Measurements from ENCODE around the gene MATCAP1.

MATCAP1 gene

DNA sequence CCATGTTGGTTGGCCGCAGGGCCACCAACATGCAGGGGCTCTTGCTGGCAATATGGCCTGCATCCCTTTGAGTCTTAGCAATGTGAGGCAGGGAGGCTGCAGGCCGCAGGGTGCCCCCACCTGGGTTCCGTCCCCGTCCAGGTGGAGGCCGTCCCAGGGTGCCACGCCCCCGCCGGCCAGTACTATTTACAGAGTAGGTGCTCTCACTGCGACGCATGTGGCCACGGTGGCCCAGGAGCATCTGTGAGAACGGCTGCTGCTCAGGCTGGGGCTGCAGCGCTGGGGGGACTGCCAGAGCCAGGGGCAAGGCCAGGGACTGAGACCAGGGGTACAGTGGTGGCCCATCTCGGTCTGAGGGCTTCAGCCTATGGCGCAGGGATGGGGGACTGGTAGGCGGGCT is 3.6 kb downstream of the MATCAP1 start:
- no peak for DNase-seq
- Mint-ChIP-seq H3K4me1 (ENCODE audit: low read depth in 2 of 2) (peaks cover 11 to 17% of the 10 kb centered on the region in 2 donors), H3K4me3 (no peak overlapping the region), H3K36me3 (ENCODE audit: insufficient read depth) (peaks cover 2% of the 10 kb centered on the region), H3K27ac (no peak overlapping the region), H3K27me3 (no peaks in the 10 kb centered on the region), H3K9me3 (no peaks in the 10 kb centered on the region)
- no peak for ATAC-seq (replicated peaks)

DNA sequence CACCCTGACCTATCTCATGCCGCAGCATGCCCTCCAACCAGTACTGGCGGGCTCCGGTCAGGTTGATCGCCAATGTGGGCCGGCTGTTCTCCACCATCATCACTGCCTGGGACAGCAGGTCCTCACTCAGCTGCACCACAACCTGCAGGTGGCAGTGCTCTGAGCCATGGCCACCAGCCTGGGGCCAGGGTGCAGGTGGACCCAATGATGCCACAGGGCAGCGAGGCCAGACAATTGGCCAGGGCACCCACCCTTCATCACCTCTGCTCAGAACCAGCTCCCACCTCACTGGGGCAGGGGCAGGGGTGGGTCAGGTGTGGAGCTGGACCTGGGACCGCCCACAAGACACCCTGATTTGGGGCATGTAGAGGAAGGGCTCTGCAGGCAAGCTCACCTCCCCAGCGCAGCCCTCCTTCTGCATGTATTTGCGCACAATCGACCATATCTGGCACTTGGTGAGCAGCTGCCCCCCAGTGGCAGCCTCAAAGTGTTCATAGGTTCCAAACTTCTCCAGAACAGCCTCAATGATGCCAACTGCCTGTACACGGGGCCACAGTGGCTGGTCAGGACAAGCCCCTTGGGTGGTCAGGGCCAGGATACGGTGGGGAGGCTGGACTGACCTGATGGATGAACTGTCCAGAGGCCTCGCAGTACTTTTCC is 4.2 kb downstream of the MATCAP1 start:
- no peak for DNase-seq
- H3K9me3 Mint-ChIP-seq = no peaks in the 10 kb centered on the region

DNA sequence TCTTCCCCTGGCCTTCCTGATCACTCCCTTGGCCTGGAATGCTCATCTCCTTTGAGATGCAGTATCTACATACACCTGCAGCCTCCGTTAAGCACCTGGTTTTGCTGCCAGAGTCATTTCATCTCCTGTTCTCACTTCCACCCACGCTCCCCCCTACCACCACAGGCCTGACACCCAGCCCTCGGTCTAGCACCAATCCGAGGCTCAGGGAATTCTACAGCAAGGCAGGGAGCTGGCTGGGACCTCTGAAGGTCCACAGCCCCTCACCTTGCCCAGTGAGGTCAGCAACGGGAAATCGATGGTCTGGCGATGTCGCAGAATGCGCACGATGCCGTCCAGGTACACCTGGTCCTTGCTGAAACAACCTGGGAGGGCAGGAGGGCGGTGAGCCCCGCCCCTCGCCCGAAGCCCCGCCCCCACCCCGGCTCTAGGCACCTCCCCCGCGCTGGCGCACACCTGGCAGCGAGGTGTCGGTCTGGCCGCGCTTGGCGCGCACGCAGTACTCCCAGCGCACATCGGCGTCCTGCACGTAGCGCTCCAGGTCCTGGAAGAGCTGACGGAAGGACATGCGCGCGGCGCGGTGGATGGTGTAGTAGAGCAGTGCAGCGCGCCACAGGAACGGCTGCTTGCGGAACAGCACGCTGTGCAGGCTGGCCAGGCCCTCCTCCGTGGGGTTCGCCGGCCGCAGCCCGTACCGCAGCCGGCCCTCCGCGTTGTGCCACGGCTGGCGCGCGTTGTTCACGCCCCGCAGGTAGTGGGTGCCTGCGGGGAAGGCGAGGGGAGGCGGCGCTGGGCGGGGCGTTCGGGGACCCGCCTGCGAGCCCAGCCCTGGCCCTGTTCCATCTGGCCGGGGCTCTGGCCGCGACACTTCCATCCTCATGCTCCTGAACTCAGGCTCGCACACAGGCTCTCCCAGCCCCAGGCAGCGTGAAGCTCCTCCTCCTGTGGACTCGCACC is 5.7 kb downstream of the MATCAP1 start:
- peak overlapping the region; percentile 26 to 61 for H3K4me3 Mint-ChIP-seq
- no peak overlapping the region for H3K27ac Mint-ChIP-seq
- peak in 2 of 3 experiments; percentile 44 to 50 for DNase-seq
- H3K9me3 Mint-ChIP-seq = no peaks in the 10 kb centered on the region
- H3K36me3 Mint-ChIP-seq (ENCODE audit: insufficient read depth) = no peaks in the 10 kb centered on the region
- peaks cover 22 to 24% of the 10 kb centered on the region in 2 donors for H3K4me1 Mint-ChIP-seq (ENCODE audit: low read depth in 2 of 2)
- H3K27me3 Mint-ChIP-seq = no peaks in the 10 kb centered on the region
- peak; percentile 62 for ATAC-seq (replicated peaks)

More for the DNA sequence above, 4.2 kb downstream of the MATCAP1 start:
- no peak overlapping the region for H3K4me3 Mint-ChIP-seq
- no peak for ATAC-seq (replicated peaks)
- no peaks in the 10 kb centered on the region for H3K27me3 Mint-ChIP-seq
- peaks cover 10 to 12% of the 10 kb centered on the region in 2 donors for H3K4me1 Mint-ChIP-seq (ENCODE audit: low read depth in 2 of 2)
- H3K36me3 Mint-ChIP-seq (ENCODE audit: insufficient read depth) = no peaks in the 10 kb centered on the region
- H3K27ac Mint-ChIP-seq = no peak overlapping the region

DNA sequence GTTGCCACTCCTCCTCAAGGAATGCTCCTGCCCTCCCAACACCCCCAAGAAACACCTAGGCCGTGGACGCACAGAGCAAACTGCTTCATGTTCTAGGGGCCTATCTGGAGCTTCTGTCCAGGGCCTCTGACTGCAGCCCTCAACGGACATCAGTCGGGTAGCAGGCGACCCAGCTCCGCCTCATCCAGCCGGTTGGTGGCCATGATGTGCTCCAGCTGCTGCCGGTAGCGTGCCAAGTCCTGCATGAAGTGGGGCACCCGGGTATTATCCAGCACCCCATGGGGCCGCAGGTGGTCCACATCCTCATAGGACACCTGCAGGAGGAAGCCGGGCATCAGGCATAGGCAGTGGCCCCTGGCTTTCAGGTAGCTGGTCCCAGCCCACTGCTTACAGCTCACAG is 7.1 kb downstream of the MATCAP1 start:
- no peak overlapping the region for H3K27ac Mint-ChIP-seq
- peaks cover 0 to 3% of the 10 kb centered on the region in 2 donors for H3K27me3 Mint-ChIP-seq
- no peak for ATAC-seq (replicated peaks)
- H3K36me3 Mint-ChIP-seq (ENCODE audit: insufficient read depth) = no peaks in the 10 kb centered on the region
- DNase-seq = no peak
- H3K4me3 Mint-ChIP-seq = peak overlapping the region in 1 of 2 donors; percentile 26
- H3K4me1 Mint-ChIP-seq (ENCODE audit: low read depth in 2 of 2) = peaks cover 26 to 28% of the 10 kb centered on the region in 2 donors
- no peaks in the 10 kb centered on the region for H3K9me3 Mint-ChIP-seq

DNA sequence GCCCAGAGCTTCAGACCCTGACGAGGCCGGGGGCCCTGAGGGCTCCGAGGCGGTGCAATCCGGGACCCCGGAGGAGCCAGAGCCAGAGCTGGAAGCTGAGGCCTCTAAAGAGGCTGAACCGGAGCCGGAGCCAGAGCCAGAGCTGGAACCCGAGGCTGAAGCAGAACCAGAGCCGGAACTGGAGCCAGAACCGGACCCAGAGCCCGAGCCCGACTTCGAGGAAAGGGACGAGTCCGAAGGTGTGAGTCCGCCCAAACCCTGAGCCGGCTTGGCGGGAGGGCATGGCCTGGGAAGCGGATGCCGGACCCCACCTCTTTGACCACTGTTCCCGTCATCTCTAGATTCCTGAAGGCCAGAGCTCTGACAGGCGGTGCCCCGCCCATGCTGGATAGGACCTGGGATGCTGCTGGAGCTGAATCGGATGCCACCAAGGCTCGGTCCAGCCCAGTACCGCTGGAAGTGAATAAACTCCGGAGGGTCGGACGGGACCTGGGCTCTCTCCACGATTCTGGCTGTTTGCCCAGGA is 9.0 kb downstream of the MATCAP1 start:
- ATAC-seq (replicated peaks) (no peak), DNase-seq (no peak)
- H3K4me3 Mint-ChIP-seq = peak overlapping the region; percentile 93 to 94
- H3K4me1 Mint-ChIP-seq (ENCODE audit: low read depth in 2 of 2) = peaks cover 34 to 35% of the 10 kb centered on the region in 2 donors
- no peak overlapping the region for H3K27ac Mint-ChIP-seq
- peaks cover 9 to 18% of the 10 kb centered on the region in 2 donors for H3K27me3 Mint-ChIP-seq
- H3K36me3 Mint-ChIP-seq (ENCODE audit: insufficient read depth) = no peaks in the 10 kb centered on the region
- H3K9me3 Mint-ChIP-seq = no peaks in the 10 kb centered on the region

DNA sequence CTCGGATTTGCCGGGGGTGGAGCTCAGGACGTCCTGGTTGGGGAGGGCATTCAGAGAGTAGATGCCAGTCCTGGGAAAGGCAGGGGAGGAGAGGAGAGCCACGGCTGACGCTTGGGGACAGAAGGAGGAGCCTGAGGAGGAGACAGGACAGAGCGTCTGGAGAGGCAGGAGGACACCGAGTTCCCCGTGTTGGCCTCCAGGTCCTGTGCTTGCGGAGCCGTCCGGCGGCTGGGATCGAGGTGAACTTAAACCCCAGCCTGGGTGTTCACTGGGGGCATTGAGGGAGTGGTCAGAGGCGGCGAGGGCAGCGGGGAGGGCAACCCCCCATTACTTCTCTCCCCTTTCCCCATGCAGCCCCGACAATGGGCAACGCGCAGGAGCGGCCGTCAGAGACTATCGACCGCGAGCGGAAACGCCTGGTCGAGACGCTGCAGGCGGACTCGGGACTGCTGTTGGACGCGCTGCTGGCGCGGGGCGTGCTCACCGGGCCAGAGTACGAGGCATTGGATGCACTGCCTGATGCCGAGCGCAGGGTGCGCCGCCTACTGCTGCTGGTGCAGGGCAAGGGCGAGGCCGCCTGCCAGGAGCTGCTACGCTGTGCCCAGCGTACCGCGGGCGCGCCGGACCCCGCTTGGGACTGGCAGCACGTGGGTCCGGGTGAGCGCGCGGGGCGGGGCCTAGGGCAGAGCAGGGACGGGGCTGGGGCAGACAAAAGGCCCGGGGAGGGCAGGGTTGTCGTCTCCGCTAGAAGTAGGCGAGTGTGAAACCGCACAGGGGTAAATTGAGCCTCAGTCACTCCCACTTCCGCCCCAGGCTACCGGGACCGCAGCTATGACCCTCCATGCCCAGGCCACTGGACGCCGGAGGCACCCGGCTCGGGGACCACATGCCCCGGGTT is 9.7 kb downstream of the MATCAP1 start:
- Mint-ChIP-seq H3K9me3 (no peaks in the 10 kb centered on the region), H3K27me3 (peaks cover 11 to 25% of the 10 kb centered on the region in 2 donors), H3K36me3 (ENCODE audit: insufficient read depth) (no peaks in the 10 kb centered on the region), H3K4me3 (peak overlapping the region; percentile 93 to 94), H3K4me1 (ENCODE audit: low read depth in 2 of 2) (peaks cover 36 to 37% of the 10 kb centered on the region in 2 donors), H3K27ac (peak overlapping the region in 1 of 2 donors; percentile 86)
- peak; percentile 55 to 62 (median 57) for DNase-seq
- ATAC-seq (replicated peaks) = peak; percentile 77

DNA sequence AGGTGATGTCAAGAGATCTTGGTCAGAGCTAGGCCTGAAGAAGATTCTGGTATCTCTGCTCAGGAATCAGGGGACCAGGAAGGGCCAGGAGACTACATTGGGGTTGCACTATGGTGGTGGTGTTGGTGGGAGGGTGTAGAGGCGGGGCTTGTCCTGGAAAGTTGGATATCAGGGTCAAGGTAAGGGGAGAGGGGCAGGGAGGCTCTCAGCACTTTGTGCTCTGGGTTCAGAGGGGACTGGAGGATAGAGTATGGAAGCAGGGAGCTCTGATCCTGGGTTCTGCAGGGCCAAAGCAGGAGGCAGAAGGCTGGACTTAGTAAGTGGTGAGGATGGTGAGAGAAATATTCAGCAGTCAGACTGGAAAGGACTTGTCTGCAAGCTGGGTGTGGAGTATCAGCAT is 10.4 kb downstream of the MATCAP1 start:
- peaks cover 15 to 33% of the 10 kb centered on the region in 2 donors for H3K27me3 Mint-ChIP-seq
- peaks cover 31 to 37% of the 10 kb centered on the region in 2 donors for H3K4me1 Mint-ChIP-seq (ENCODE audit: low read depth in 2 of 2)
- ATAC-seq (replicated peaks) = no peak
- H3K36me3 Mint-ChIP-seq (ENCODE audit: insufficient read depth) = no peaks in the 10 kb centered on the region
- DNase-seq = no peak
- H3K27ac Mint-ChIP-seq = peak overlapping the region in 1 of 2 donors; percentile 86
- H3K4me3 Mint-ChIP-seq = peak overlapping the region; percentile 93 to 94
- H3K9me3 Mint-ChIP-seq = no peaks in the 10 kb centered on the region

DNA sequence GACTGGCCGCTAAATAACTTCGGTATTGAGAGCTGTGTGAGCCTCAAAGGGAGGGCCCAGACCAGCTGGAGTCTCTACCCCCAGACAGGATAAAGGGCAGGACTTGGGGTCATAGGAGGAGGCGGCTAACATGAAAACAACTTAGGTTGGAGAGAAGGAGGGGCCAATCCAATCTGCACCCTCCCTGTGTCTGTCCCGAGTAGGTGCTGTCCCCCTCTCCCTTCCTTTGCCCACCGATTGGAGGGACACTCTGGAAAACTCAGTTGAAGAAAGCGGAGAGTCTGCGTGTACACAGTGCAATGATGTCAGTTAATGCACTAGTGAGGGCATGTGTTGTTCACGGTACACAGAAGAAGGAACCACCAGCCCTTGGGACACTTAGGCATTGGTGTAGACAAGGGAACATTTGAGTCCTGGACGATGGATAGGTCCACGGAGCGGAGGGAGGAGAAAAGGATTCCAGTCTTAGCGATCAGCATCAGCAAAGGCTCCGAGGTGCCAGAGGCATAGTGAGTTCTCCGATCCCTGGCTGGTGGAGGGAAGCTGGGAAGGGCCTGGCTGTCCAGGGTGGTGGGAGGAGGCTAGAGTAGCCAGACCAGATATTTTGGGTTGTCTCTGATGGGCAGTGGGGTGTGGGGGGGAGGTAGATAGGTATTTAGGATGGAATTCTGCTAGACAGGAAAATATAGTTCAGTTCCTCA is 12.7 kb downstream of the MATCAP1 start:
- Mint-ChIP-seq H3K27ac (no peak overlapping the region), H3K36me3 (ENCODE audit: insufficient read depth) (peaks cover 5% of the 10 kb centered on the region), H3K4me1 (ENCODE audit: low read depth in 2 of 2) (peaks cover 27 to 30% of the 10 kb centered on the region in 2 donors), H3K27me3 (peaks cover 28 to 55% of the 10 kb centered on the region in 2 donors), H3K9me3 (no peaks in the 10 kb centered on the region), H3K4me3 (peak overlapping the region in 1 of 2 donors; percentile 15)
- no peak for DNase-seq
- no peak for ATAC-seq (replicated peaks)

DNA sequence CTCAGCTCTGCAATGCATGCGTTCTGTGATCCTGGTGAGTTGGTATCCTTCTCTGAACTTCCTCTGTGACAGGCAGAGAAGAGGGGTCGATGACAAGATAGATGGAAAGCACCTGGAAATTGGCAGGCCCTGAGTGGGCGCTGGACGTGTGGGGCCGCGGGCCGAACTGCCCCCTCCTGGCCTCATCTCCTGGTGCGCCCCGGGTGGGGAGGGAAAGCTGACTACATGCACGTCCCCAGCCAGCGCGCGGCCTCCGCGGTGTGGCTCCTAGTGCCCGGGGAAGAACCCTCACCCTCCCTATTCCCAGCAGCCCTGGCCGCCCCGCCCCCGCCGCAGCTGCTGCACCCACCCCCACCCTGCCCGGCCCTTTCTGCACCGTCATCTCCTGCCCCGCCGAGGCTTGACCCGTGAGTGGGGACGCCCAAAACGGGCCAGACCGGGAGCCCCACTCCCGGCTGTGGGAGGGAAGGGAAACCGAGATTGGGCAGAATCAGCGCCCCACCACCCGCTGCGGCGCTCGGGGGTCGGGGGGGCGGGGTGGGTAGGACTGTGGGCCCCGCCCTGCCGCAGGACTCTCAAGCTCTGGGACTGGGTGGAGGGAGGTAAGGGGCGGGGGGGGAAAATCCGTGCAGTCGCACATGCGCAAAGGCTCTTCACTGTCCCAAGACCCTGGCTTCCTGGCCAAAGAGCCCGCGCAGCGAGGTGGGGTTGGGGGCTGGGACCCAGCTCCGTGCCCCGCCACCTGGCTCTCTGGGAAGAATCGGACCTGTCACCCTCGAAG is 13.4 kb downstream of the MATCAP1 start, which contains the start of gene NOL3:
NOL3 (plus strand) TSS at position 371 of the 781 bp plus-strand sequence.
- DNase-seq = no peak
- H3K4me1 Mint-ChIP-seq (ENCODE audit: low read depth in 2 of 2) = peaks cover 27 to 30% of the 10 kb centered on the region in 2 donors
- H3K4me3 Mint-ChIP-seq = peak within 1 kb of the TSS; percentile 72 to 75
- H3K27me3 Mint-ChIP-seq = peaks cover 31 to 62% of the 10 kb centered on the region in 2 donors
- H3K9me3 Mint-ChIP-seq = no peaks in the 10 kb centered on the region
- no peak for ATAC-seq (replicated peaks)
- H3K36me3 Mint-ChIP-seq (ENCODE audit: insufficient read depth) = peaks cover 5% of the 10 kb centered on the region
- no peak within 1 kb of the TSS for H3K27ac Mint-ChIP-seq

DNA sequence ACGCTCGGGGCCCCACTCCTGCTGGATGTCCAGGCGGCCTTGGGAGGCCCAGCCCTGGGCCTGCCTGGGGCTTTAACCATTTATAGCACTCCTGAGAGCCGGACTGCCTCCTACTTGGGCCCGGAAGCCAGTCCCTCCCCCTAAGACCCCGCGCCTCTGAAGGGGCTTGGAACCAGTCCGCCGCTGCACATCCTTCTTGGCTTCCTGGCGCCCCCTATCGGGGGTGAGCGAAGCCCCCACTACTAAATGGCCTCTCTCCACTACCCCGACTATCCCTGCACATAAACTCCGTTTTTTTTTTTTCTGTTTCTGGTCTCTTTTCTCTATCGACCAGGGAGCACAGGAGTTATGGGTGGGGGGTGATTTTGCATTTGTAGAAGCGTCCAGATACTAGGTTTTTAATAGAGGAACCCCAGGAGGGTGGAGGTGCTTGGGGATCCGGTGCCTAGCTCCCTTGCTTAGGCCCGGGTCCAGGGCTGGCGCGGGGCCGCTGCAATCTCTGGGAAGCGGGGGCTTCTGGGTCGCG is 14.1 kb downstream of the MATCAP1 start:
- H3K9me3 Mint-ChIP-seq = no peaks in the 10 kb centered on the region
- peak in 1 of 3 experiments; percentile 29 for DNase-seq
- H3K4me3 Mint-ChIP-seq = peak overlapping the region; percentile 72 to 75
- peaks cover 36 to 69% of the 10 kb centered on the region in 2 donors for H3K27me3 Mint-ChIP-seq
- H3K36me3 Mint-ChIP-seq (ENCODE audit: insufficient read depth) = peaks cover 5% of the 10 kb centered on the region
- H3K27ac Mint-ChIP-seq = no peak overlapping the region
- peaks cover 27 to 32% of the 10 kb centered on the region in 2 donors for H3K4me1 Mint-ChIP-seq (ENCODE audit: low read depth in 2 of 2)
- ATAC-seq (replicated peaks) = no peak

DNA sequence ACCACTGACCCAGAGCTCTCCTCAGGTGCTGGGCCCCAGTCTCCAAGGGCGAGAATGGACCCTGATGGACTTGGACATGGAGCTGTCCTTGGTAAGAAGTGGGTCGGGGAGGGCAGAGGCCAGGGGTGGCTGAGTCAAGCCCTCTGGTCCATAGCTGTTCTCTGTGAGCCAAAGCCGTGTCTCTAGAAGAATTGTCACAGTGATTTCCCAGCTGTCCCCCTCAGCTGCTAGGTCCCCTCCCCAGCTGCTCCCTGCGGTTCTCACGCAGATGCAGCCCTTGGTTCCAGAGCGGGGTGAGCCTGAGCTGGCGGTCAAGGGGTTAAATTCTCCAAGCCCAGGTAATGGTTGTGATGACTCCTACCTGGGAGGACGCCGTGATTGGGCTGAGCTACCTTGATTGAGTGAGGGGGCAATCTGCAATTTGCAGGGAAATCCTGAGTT is 14.7 kb downstream of the MATCAP1 start:
- peaks cover 5% of the 10 kb centered on the region for H3K36me3 Mint-ChIP-seq (ENCODE audit: insufficient read depth)
- H3K4me3 Mint-ChIP-seq = no peak overlapping the region
- ATAC-seq (replicated peaks) = no peak

More for the DNA sequence above, 14.7 kb downstream of the MATCAP1 start:
- peaks cover 25 to 31% of the 10 kb centered on the region in 2 donors for H3K4me1 Mint-ChIP-seq (ENCODE audit: low read depth in 2 of 2)
- H3K9me3 Mint-ChIP-seq = no peaks in the 10 kb centered on the region
- no peak for DNase-seq
- no peak overlapping the region for H3K27ac Mint-ChIP-seq
- peaks cover 36 to 71% of the 10 kb centered on the region in 2 donors for H3K27me3 Mint-ChIP-seq

All from effector memory CD8-positive, alpha-beta T cell (primary cell).